KBM-7 (cell line): ENCODE results near the gene COP1.

ENCODE experiments used
- DNase-seq: peaks from one replicate; pipeline ENCODE4 v3.0.0-alpha.2; 2015
- in situ Hi-C: fragments of 300-500 bp; cut with MboI; formaldehyde crosslinking; loops from 2 replicates; pipeline ENCODE4 v1.14.3; 2020; ENCODE audit warnings: low sequenced_read_pairs, low pct_unique_long_range_greater_than_20kb, mixed read lengths

COP1 gene

GRCh38 chr1:176203735-176204134, 3.4 kb downstream of the COP1 start:
- in situ Hi-C loops, result no loop called here
- no peak for DNase-seq

GRCh38 chr1:176201568-176201967, 5.5 kb downstream of the COP1 start:
- in situ Hi-C loops, result no loop called here
- no peak for DNase-seq

- in situ Hi-C loops, result no loop called here
- no peak for DNase-seq
Observed at GRCh38 chr1:176199707-176200106, 7.4 kb downstream of the COP1 start.

- in situ Hi-C loops, result no loop called here
- DNase-seq, result no peak
Observed at GRCh38 chr1:176198413-176198812, 8.7 kb downstream of the COP1 start.

- in situ Hi-C loops, result no loop called here
- DNase-seq, result no peak
Observed at GRCh38 chr1:176196728-176197127, 10.4 kb downstream of the COP1 start.

GRCh38 chr1:176195547-176195946, 11.5 kb downstream of the COP1 start:
- DNase-seq, result no peak
- in situ Hi-C loops, result no loop called here

GRCh38 chr1:176193663-176194062, 13.4 kb downstream of the COP1 start:
- in situ Hi-C loops, result no loop called here
- no peak for DNase-seq

GRCh38 chr1:176193023-176193422, 14.1 kb downstream of the COP1 start:
- no peak for DNase-seq
- in situ Hi-C loops, result no loop called here

GRCh38 chr1:176188604-176189003, 18.5 kb downstream of the COP1 start:
- no peak for DNase-seq
- in situ Hi-C loops, result no loop called here

- in situ Hi-C loops, result no loop called here
- no peak for DNase-seq
Observed at GRCh38 chr1:176187001-176187400, 20.1 kb downstream of the COP1 start.

- no peak for DNase-seq
- in situ Hi-C loops, result no loop called here
Observed at GRCh38 chr1:176183618-176184017, 23.5 kb downstream of the COP1 start.

GRCh38 chr1:176178316-176178715, 28.8 kb downstream of the COP1 start:
- in situ Hi-C loops, result no loop called here
- no peak for DNase-seq

- in situ Hi-C loops, result no loop called here
- DNase-seq, result no peak
Observed at GRCh38 chr1:176177764-176178163, 29.3 kb downstream of the COP1 start.

GRCh38 chr1:176174108-176174507, 33.0 kb downstream of the COP1 start:
- in situ Hi-C loops, result no loop called here
- no peak for DNase-seq

- in situ Hi-C loops, result no loop called here
- no peak for DNase-seq
Observed at GRCh38 chr1:176172215-176172614, 34.9 kb downstream of the COP1 start.

- no peak for DNase-seq
- in situ Hi-C loops, result no loop called here
Observed at GRCh38 chr1:176167210-176167609, 39.9 kb downstream of the COP1 start.

- in situ Hi-C loops, result no loop called here
- DNase-seq, result no peak
Observed at GRCh38 chr1:176165573-176165972, 41.5 kb downstream of the COP1 start.

- in situ Hi-C loops, result no loop called here
- DNase-seq, result no peak
Observed at GRCh38 chr1:176164014-176164678, 42.9 kb downstream of the COP1 start.

GRCh38 chr1:176159993-176160392, 47.1 kb downstream of the COP1 start:
- DNase-seq, result no peak
- in situ Hi-C loops, result no loop called here

- no peak for DNase-seq
- in situ Hi-C loops, result no loop called here
Observed at GRCh38 chr1:176157995-176158394, 49.1 kb downstream of the COP1 start.

- DNase-seq, result no peak
- in situ Hi-C loops, result no loop called here
Observed at GRCh38 chr1:176149939-176150807, 56.9 kb downstream of the COP1 start.
